Tibial nerve (tissue), 4 donors: ENCODE data around the gene VSX1.

Experiments
- CTCF ChIP-seq, 5 experiments: fragments of 200-600 bp in 3 of 5; fragments of 450-650 bp in 2 of 5; sonication (generic) in 3 of 5; IDR thresholded peaks; one replicate each; pipeline ENCODE4 v1.5.1; 2016 to 2019; ENCODE audit warnings: antibody characterized with exemption in 5 of 5, mild to moderate bottlenecking in 3 of 5, moderate library complexity in 2 of 5
- EP300 ChIP-seq, 2 donors: sonication (generic); formaldehyde crosslinking; IDR thresholded peaks; one replicate each; pipeline ENCODE4 v1.6.1; 2017; ENCODE audit warnings: antibody characterized with exemption in 2 of 2, mild to moderate bottlenecking in 1 of 2

DNA sequence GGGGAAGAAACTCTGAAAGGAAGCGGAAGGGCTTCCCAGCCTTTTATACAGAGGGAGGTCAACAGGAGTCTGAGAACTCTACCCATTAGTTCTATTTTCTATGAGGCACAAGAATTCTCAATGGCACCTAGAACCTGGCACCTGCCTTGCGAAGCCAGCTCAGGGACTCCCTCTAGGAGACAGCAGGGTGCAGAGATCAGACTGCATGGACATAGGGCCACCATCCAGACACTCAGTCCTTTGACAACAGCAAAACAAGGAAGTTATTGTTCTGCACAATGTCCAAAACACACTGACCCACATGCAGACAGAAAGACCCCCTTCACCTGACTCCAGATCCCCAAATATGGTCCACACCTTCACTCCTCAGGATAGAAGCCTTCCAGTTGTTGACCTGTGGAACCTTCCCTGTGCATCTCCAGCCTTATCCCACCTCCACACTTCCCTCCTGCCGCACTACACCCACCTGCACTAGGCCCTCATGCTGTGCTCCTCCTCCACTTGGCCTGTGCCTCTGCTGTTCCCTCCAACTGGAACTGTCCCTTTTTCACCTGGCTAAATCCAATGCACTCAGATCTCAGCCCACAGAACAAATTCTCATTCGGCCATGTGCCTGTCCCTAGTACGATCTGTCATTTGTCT lies 51.8 kb downstream of the VSX1 start:
- no peak for TF ChIP-seq CTCF (IDR thresholded peaks at IDR 0.05)
- TF ChIP-seq EP300 (IDR thresholded peaks at IDR 0.05) = no peak
